SK-N-SH (cell line): Measurements from ENCODE around the gene TJAP1. TPM values are rescaled to one million over a fixed set of nuclear protein-coding genes. Genes with fewer than 3 reads are reported as not detected.
A peak's percentile ranks its signal among the peaks of the same experiment; 100 is the strongest.

Experiments
- CTCF ChIA-PET: fragments of 300-600, 350-600 bp; formaldehyde crosslinking; extraction: SDS; loops from one replicate; lab custom pipeline; 2021; lab: Yijun Ruan, JAX
- POLR2A ChIA-PET: fragments of 350-600 bp; sonication (Branson Sonifier 250); formaldehyde crosslinking; extraction: SDS; loops from one replicate; lab custom pipeline; 2020; ENCODE audit warnings: antibody characterized with exemption, inconsistent platforms; lab: Yijun Ruan, JAX
- DNase-seq: peaks from one replicate; pipeline ENCODE4 v3.0.0; 2012
- H2AFZ ChIP-seq: fragments of 200-600 bp; sonication (generic); 2 replicates; pipeline ENCODE4 v1.8.1; 2016; ENCODE audit warnings: antibody characterized with exemption, mild to moderate bottlenecking, low read depth
- H3F3A ChIP-seq: fragments of 200-600 bp; sonication (generic); replicated peaks from 2 replicates; pipeline ENCODE3; 2016; ENCODE audit warnings: antibody characterized with exemption, mild to moderate bottlenecking; ENCODE audit not compliant: insufficient read depth
- H3K27ac ChIP-seq, 2 experiments: fragments of 200-500 bp in 1 of 2; fragments of 200-600 bp in 1 of 2; sonication (Bioruptor generic) in 1 of 2; sonication (generic), shearing (Covaris generic) in 1 of 2; 2 replicates each; pipeline versions ENCODE4 v1.5.1 to v1.6.1; 2014 to 2016; ENCODE audit warnings: low read depth in 2 of 2, inconsistent platforms in 1 of 2, low read length in 1 of 2, mild to moderate bottlenecking in 1 of 2, mixed read lengths in 1 of 2
- H3K27me3 ChIP-seq: fragments of 200-600 bp; sonication (generic), shearing (Covaris generic); 2 replicates; pipeline ENCODE4 v1.6.1; 2016; ENCODE audit warnings: mixed run types; ENCODE audit not compliant: insufficient read depth
- H3K36me3 ChIP-seq, 2 experiments: fragments of 200-500 bp in 1 of 2; fragments of 200-600 bp in 1 of 2; sonication (Bioruptor generic) in 1 of 2; sonication (generic) in 1 of 2; replicated peaks in 1 of 2; 2 replicates each; pipeline versions ENCODE3 to v1.5.1; 2014 to 2016; ENCODE audit warnings: low read length in 1 of 2, mild to moderate bottlenecking in 1 of 2; ENCODE audit not compliant: insufficient read depth in 2 of 2, control insufficient read depth in 1 of 2
- H3K4me1 ChIP-seq, 2 experiments: fragments of 200-500 bp in 1 of 2; fragments of 200-600 bp in 1 of 2; sonication (Bioruptor generic) in 1 of 2; sonication (generic), shearing (Covaris generic) in 1 of 2; 2 replicates each; pipeline versions ENCODE4 v1.5.1 to v1.6.1; 2014 to 2016; ENCODE audit warnings: low read depth in 1 of 2, low read length in 1 of 2, mixed run types in 1 of 2; ENCODE audit not compliant: insufficient read depth in 2 of 2, control insufficient read depth in 1 of 2
- H3K4me2 ChIP-seq: fragments of 200-600 bp; sonication (generic), shearing (Covaris generic); 2 replicates; pipeline ENCODE4 v1.6.1; 2017; ENCODE audit warnings: mixed run types
- H3K4me3 ChIP-seq, 2 experiments: fragments of 200-500 bp in 1 of 2; fragments of 200-600 bp in 1 of 2; sonication (Bioruptor generic) in 1 of 2; sonication (generic), shearing (Covaris generic) in 1 of 2; 2 replicates each; pipeline versions ENCODE4 v1.5.1 to v1.8.1; 2014 to 2016; ENCODE audit warnings: low read depth in 2 of 2, inconsistent platforms in 1 of 2, low read length in 1 of 2, mild to moderate bottlenecking in 1 of 2, mixed read lengths in 1 of 2, moderate library complexity in 1 of 2
- H3K79me2 ChIP-seq: fragments of 200-600 bp; sonication (generic); 2 replicates; pipeline ENCODE4 v1.8.1; 2017; ENCODE audit warnings: mild to moderate bottlenecking; ENCODE audit not compliant: insufficient read depth
- H3K9ac ChIP-seq: fragments of 200-600 bp; sonication (generic); 2 replicates; pipeline ENCODE4 v1.6.1; 2017; ENCODE audit warnings: mixed run types
- H3K9me2 ChIP-seq: fragments of 200-600 bp; sonication (generic); 2 replicates; pipeline ENCODE4 v1.6.1; 2017; ENCODE audit warnings: mixed run types
- H3K9me3 ChIP-seq: fragments of 200-600 bp; sonication (generic); 2 replicates; pipeline ENCODE4 v1.6.1; 2017; ENCODE audit warnings: mixed run types, mild to moderate bottlenecking, moderate library complexity
- H4K20me1 ChIP-seq: fragments of 200-600 bp; sonication (generic); 2 replicates; pipeline ENCODE4 v1.6.1; 2017; ENCODE audit warnings: mild to moderate bottlenecking, mixed run types; ENCODE audit not compliant: insufficient read depth
- CHD2 ChIP-seq: fragments of 150-350 bp; IDR thresholded peaks from 2 replicates; pipeline ENCODE4 v1.6.1; 2018; ENCODE audit warnings: low read length; ENCODE audit not compliant: partially characterized antibody
- CTCF ChIP-seq: fragments of 200-600 bp; sonication (generic); IDR thresholded peaks from 2 replicates; pipeline ENCODE4 v1.6.1; 2017; ENCODE audit warnings: antibody characterized with exemption, mild to moderate bottlenecking, moderate library complexity
- ELF1 ChIP-seq: IDR thresholded peaks from 2 replicates; pipeline ENCODE4 v1.4.0; 2012
- FOXJ3 ChIP-seq: sonication (generic); formaldehyde crosslinking; IDR thresholded peaks from 2 replicates; pipeline ENCODE4 v1.5.1; 2020; ENCODE audit warnings: mild to moderate bottlenecking, missing genetic modification reagents
- MEF2A ChIP-seq: IDR thresholded peaks from 2 replicates; pipeline ENCODE4 v1.4.0; 2012; ENCODE audit warnings: low read depth, borderline replicate concordance
- MXI1 ChIP-seq: IDR thresholded peaks from 2 replicates; pipeline ENCODE4 v1.6.1; 2012; ENCODE audit warnings: mild to moderate bottlenecking, low read depth, low read length, improper control_type of control experiment
- RAD21 ChIP-seq: IDR thresholded peaks from 2 replicates; pipeline ENCODE4 v1.6.1; 2012; ENCODE audit warnings: mild to moderate bottlenecking, low read length
- RXRA ChIP-seq: IDR thresholded peaks from 2 replicates; pipeline ENCODE4 v1.4.0; 2012; ENCODE audit warnings: low read depth, mild to moderate bottlenecking, borderline replicate concordance
- SIN3A ChIP-seq: IDR thresholded peaks from 2 replicates; pipeline ENCODE4 v1.6.1; 2012; ENCODE audit warnings: low read depth, mild to moderate bottlenecking, low read length, moderate library complexity, borderline replicate concordance
- SMC3 ChIP-seq: IDR thresholded peaks from 2 replicates; pipeline ENCODE4 v1.6.1; 2012; ENCODE audit warnings: low read depth, low read length, improper control_type of control experiment
- WGBS: methylation state at CpG from one replicate; pipeline ENCODE4 v1.1.6; 2017; ENCODE audit warnings: low lambda C conversion rate; 5-methylcytosine and 5-hydroxymethylcytosine counted together
- polyA plus RNA-seq, 3 experiments: library from polyadenylated mRNA; depleted of rRNA; stranded (reverse); fragments of >200 nt; gene quantifications; 2 replicates each; pipeline ENCODE4 v1.2.3, GENCODE V29; 2012
- TF ChIP-seq, protein P1 (sequence below): fragments of 150-350 bp; IDR thresholded peaks from 2 replicates; pipeline ENCODE4 v1.6.1; 2016; ENCODE audit warnings: mild to moderate bottlenecking, low read depth, low read length
- TF ChIP-seq, protein P2 (sequence below): IDR thresholded peaks from 2 replicates; pipeline ENCODE4 v1.6.1; 2012; ENCODE audit warnings: mild to moderate bottlenecking, low read depth, low read length, moderate library complexity

TJAP1 gene
- polyA plus RNA-seq, 1 of the 3 experiments (the other 2 are of a cell fraction) = 39.5 TPM

GRCh38 chr6:43495409-43495941 is 18.1 kb downstream of the TJAP1 start:
- Histone ChIP-seq H4K20me1 (peaks cover 26% of the 10 kb centered on the region; the same call in 1 of the 2 replicates), H3K4me1 (peaks cover 14 to 43% of the 10 kb centered on the region in 2 experiments; a peak in 3 of 4 replicates), H2AFZ (no peak overlapping the region), H3K27ac (no peak overlapping the region; a peak in 1 of 4 replicates), H3K9me2 (no peaks in the 10 kb centered on the region), H3K4me3 (no peak overlapping the region), H3K79me2 (peaks cover 12% of the 10 kb centered on the region; the same call in 1 of the 2 replicates), H3K4me2 (no peak overlapping the region), H3K9me3 (no peaks in the 10 kb centered on the region), H3K9ac (no peak overlapping the region), H3F3A (no peaks in the 10 kb centered on the region), H3K27me3 (no peaks in the 10 kb centered on the region), H3K36me3 (peaks cover 12 to 22% of the 10 kb centered on the region in 2 experiments)
- peak; percentile 40; the same call in 1 of the 2 replicates for TF ChIP-seq CTCF
- no peak for TF ChIP-seq SIN3A
- DNase-seq = no peak
- CTCF ChIA-PET = interaction anchor here (0.7 to 22.4 kb wide), 10 partner anchors 8 to 160 kb away, joined by 3 to 382 read pairs (median 7); partner anchors contain the start of genes DLK2, LRRC73 and TJAP1
- POLR2A ChIA-PET = interaction anchor here (0.7 kb wide), 1 partner anchor 67 kb away, joined by 3 read pairs; no protein-coding TSS in a partner anchor
- 100% methylated on average over 3 of the region's 4 CpGs for WGBS

- peaks cover 12% of the 10 kb centered on the region; the same call in 1 of the 2 replicates for H3K79me2 ChIP-seq
- 60% methylated on average over 7 of the region's 18 CpGs for WGBS
- peak overlapping the region in 1 of 2 experiments; percentile 5; a peak in 1 of 4 replicates for H3K27ac ChIP-seq
- DNase-seq = peak; percentile 80
- no peak overlapping the region for H3K4me2 ChIP-seq
- H3K9ac ChIP-seq = no peak overlapping the region
- peaks cover 24% of the 10 kb centered on the region; the same call in 1 of the 2 replicates for H4K20me1 ChIP-seq
- H3K27me3 ChIP-seq = no peaks in the 10 kb centered on the region
- H3K36me3 ChIP-seq = peaks cover 14 to 29% of the 10 kb centered on the region in 2 experiments
- ChIA-PET POLR2A (no interaction called here), CTCF (interaction anchor here (0.6 to 22.4 kb wide), 18 partner anchors 10 to 161 kb away, joined by 3 to 382 read pairs (median 4); partner anchors contain the start of genes DLK2, LRRC73 and TJAP1)
- H3K9me2 ChIP-seq = no peaks in the 10 kb centered on the region
- TF ChIP-seq RAD21 = peak; percentile 69
- TF ChIP-seq, protein P1, sequence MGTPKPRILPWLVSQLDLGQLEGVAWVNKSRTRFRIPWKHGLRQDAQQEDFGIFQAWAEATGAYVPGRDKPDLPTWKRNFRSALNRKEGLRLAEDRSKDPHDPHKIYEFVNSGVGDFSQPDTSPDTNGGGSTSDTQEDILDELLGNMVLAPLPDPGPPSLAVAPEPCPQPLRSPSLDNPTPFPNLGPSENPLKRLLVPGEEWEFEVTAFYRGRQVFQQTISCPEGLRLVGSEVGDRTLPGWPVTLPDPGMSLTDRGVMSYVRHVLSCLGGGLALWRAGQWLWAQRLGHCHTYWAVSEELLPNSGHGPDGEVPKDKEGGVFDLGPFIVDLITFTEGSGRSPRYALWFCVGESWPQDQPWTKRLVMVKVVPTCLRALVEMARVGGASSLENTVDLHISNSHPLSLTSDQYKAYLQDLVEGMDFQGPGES = no peak
- TF ChIP-seq CTCF = peak; percentile 51
- TF ChIP-seq CHD2 = no peak
- no peak for TF ChIP-seq MXI1
- TF ChIP-seq, protein P2, sequence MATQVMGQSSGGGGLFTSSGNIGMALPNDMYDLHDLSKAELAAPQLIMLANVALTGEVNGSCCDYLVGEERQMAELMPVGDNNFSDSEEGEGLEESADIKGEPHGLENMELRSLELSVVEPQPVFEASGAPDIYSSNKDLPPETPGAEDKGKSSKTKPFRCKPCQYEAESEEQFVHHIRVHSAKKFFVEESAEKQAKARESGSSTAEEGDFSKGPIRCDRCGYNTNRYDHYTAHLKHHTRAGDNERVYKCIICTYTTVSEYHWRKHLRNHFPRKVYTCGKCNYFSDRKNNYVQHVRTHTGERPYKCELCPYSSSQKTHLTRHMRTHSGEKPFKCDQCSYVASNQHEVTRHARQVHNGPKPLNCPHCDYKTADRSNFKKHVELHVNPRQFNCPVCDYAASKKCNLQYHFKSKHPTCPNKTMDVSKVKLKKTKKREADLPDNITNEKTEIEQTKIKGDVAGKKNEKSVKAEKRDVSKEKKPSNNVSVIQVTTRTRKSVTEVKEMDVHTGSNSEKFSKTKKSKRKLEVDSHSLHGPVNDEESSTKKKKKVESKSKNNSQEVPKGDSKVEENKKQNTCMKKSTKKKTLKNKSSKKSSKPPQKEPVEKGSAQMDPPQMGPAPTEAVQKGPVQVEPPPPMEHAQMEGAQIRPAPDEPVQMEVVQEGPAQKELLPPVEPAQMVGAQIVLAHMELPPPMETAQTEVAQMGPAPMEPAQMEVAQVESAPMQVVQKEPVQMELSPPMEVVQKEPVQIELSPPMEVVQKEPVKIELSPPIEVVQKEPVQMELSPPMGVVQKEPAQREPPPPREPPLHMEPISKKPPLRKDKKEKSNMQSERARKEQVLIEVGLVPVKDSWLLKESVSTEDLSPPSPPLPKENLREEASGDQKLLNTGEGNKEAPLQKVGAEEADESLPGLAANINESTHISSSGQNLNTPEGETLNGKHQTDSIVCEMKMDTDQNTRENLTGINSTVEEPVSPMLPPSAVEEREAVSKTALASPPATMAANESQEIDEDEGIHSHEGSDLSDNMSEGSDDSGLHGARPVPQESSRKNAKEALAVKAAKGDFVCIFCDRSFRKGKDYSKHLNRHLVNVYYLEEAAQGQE = no peak
- no peak for TF ChIP-seq FOXJ3 (CRISPR knock-in tag)
- TF ChIP-seq ELF1 = no peak
- peak; percentile 38; the same call in 1 of the 2 replicates for TF ChIP-seq SMC3
- no peak for TF ChIP-seq RXRA
- TF ChIP-seq MEF2A = no peak
- H2AFZ ChIP-seq = no peak overlapping the region
- no peaks in the 10 kb centered on the region for H3F3A ChIP-seq
- no peak overlapping the region for H3K4me3 ChIP-seq
- no peaks in the 10 kb centered on the region for H3K9me3 ChIP-seq
- H3K4me1 ChIP-seq = peaks cover 14 to 43% of the 10 kb centered on the region in 2 experiments; a peak in 3 of 4 replicates
Measured at GRCh38 chr6:43496370-43497128, 19.2 kb downstream of the TJAP1 start.
